ENCODE measurements around the gene PLCH2.

PLCH2 gene

DNA sequence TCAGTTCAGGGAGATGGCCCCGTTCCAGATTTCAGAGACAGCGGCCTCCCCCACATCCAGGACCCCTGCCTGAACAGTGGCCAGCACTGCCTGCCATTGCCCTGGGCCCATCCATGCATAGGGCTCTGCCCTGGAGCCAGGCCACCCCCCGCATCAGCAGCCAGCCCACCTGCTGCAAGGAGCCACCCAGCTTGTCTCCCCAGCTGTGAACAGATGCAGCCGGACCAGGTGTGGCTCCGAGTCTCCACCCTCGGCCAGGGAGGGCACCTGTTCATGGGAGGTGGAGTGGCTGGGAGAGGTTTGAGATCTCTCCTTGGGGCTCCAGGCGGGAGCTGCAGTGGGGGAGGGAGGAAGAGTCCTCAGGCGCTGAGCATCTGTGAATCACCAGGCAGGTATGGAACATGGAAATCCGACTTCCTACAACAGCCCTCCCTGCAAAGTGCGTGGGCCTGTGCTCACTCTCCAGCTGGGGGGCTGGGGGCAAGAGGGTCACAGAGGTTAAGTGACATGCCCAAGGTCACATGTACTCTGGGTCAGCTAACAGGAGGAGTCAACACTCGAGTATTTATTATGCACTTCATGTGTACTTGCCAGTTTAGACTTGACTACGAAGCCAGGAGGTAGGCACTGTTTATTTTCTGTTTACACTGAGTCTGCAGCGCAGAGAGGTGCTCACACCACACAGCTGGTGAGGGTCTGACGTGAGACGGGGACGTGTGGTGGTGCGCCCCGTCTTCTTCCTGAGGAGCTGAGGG, 58.8 kb downstream of the PLCH2 start:
- TF ChIP-seq EGR1 (IDR thresholded peaks at IDR 0.05) = no peak
- no peak for TF ChIP-seq TCF12 (IDR thresholded peaks at IDR 0.05; ENCODE audit: low read depth)
- TF ChIP-seq TEAD4 (IDR thresholded peaks at IDR 0.05) = 0 out of 2 replicates have a peak, but pooled peaks have one; percentile 13
- TF ChIP-seq, protein P1, sequence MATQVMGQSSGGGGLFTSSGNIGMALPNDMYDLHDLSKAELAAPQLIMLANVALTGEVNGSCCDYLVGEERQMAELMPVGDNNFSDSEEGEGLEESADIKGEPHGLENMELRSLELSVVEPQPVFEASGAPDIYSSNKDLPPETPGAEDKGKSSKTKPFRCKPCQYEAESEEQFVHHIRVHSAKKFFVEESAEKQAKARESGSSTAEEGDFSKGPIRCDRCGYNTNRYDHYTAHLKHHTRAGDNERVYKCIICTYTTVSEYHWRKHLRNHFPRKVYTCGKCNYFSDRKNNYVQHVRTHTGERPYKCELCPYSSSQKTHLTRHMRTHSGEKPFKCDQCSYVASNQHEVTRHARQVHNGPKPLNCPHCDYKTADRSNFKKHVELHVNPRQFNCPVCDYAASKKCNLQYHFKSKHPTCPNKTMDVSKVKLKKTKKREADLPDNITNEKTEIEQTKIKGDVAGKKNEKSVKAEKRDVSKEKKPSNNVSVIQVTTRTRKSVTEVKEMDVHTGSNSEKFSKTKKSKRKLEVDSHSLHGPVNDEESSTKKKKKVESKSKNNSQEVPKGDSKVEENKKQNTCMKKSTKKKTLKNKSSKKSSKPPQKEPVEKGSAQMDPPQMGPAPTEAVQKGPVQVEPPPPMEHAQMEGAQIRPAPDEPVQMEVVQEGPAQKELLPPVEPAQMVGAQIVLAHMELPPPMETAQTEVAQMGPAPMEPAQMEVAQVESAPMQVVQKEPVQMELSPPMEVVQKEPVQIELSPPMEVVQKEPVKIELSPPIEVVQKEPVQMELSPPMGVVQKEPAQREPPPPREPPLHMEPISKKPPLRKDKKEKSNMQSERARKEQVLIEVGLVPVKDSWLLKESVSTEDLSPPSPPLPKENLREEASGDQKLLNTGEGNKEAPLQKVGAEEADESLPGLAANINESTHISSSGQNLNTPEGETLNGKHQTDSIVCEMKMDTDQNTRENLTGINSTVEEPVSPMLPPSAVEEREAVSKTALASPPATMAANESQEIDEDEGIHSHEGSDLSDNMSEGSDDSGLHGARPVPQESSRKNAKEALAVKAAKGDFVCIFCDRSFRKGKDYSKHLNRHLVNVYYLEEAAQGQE (IDR thresholded peaks at IDR 0.05; ENCODE audit: low read depth) = no peak

DNA sequence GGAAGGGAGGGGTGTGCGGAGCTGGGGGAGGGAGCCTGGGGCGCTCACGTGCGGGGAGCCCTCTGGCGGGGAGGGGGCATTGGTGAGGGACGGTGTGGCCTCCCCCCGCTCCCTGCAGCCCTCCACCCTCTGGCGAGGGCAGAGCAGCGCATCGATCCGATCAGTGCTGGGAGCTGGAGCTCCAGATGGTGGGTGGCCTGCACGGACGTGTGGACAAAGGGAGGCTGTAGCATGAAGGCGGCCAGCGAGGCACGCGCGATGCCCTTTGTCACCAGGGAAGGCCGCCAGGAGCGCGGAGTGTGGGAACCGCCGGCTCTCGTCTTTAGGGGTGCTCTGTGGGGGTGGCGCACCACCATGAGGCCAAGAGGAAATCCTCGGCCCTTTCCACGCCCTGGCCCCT, 59.4 kb downstream of the PLCH2 start:
- TF ChIP-seq, protein P1 (IDR thresholded peaks at IDR 0.05; ENCODE audit: low read depth) = no peak
- TF ChIP-seq, protein P2, sequence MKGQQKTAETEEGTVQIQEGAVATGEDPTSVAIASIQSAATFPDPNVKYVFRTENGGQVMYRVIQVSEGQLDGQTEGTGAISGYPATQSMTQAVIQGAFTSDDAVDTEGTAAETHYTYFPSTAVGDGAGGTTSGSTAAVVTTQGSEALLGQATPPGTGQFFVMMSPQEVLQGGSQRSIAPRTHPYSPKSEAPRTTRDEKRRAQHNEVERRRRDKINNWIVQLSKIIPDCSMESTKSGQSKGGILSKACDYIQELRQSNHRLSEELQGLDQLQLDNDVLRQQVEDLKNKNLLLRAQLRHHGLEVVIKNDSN (IDR thresholded peaks at IDR 0.05) = no peak

DNA sequence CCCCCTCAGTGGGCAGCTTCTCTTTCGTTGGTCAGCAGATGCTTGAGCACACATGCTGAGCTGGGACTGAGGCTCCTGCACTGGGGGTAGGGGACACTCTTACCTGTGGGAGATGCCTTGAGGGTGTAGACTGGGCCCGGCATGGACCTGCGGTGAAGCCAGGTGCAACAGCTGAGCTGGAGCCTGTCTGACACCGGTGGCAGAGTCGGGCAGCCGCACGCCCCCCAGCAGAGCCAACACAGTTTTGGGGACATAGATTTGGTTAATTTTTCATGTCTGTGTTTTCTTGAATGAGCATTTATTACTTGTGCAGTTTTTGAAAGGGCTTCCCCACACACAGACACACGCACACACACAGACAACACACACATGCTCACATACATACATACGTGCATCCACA, 59.9 kb downstream of the PLCH2 start:
- TF ChIP-seq TCF12 (IDR thresholded peaks at IDR 0.05; ENCODE audit: low read depth) (no peak), CREB1 (IDR thresholded peaks at IDR 0.05; ENCODE audit: low read depth) (no peak), CEBPB (IDR thresholded peaks at IDR 0.05) (no peak), ZBTB7A (IDR thresholded peaks at IDR 0.05; ENCODE audit: low read depth) (no peak)
- TF ChIP-seq, protein P2 (IDR thresholded peaks at IDR 0.05) = no peak

DNA sequence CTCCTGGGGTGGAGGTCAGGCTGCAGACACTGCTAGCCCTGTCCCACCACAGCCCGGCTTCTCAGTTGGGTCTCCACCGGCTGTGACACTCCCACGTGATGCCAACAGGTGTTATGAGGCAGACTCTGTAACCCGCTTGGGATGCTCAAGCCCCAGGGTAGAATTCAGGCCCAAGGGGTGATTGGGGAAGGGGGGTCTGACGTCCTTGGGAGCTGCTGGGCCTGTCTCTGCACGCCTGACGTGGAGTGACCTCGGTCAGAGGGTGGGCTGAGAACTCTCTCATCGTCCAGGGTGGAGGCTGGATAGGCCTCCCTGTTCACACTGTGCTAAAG, 61.7 kb downstream of the PLCH2 start:
- TF ChIP-seq FOXM1 (IDR thresholded peaks at IDR 0.05; ENCODE audit: borderline replicate concordance, low read depth) (no peak), ZBTB7A (IDR thresholded peaks at IDR 0.05; ENCODE audit: low read depth) (no peak), CEBPB (IDR thresholded peaks at IDR 0.05) (no peak), CREB1 (IDR thresholded peaks at IDR 0.05; ENCODE audit: low read depth) (no peak), TEAD4 (IDR thresholded peaks at IDR 0.05) (no peak), YY1 (IDR thresholded peaks at IDR 0.05; ENCODE audit: low read depth) (no peak), EP300 (IDR thresholded peaks at IDR 0.05; ENCODE audit: borderline replicate concordance) (no peak), NFIC (IDR thresholded peaks at IDR 0.05) (no peak), RAD21 (IDR thresholded peaks at IDR 0.05; ENCODE audit: low read depth) (no peak), TAF1 (IDR thresholded peaks at IDR 0.05; ENCODE audit: low read depth) (no peak), TCF12 (IDR thresholded peaks at IDR 0.05; ENCODE audit: low read depth) (no peak), EGR1 (IDR thresholded peaks at IDR 0.05) (no peak)
- TF ChIP-seq, protein P3, sequence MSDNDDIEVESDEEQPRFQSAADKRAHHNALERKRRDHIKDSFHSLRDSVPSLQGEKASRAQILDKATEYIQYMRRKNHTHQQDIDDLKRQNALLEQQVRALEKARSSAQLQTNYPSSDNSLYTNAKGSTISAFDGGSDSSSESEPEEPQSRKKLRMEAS (IDR thresholded peaks at IDR 0.05) = no peak
- TF ChIP-seq, protein P1 (IDR thresholded peaks at IDR 0.05; ENCODE audit: low read depth) = no peak
- TF ChIP-seq, protein P2 (IDR thresholded peaks at IDR 0.05) = no peak

DNA sequence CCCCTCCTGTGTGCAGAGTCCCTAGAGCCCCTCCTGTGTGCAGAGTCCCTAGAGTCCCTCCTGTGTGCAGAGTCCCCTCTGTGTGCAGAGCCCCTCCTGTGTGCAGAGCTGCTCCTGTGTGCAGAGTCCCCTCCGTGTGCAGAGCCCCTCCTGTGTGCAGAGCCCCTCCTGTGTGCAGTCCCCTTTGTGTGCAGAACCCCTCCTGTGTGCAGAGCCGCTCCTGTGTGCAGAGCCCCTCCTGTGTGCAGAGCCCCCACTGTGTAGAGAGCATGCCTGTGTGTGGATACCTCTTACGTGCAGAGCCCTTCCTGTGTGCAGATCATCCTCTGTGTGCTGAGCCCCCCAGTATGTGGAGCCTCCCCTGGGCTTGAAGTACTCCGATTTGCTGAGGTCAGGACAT, 62.3 kb downstream of the PLCH2 start:
- TF ChIP-seq TEAD4 (IDR thresholded peaks at IDR 0.05) = no peak
- no peak for TF ChIP-seq CEBPB (IDR thresholded peaks at IDR 0.05)
- TF ChIP-seq NFIC (IDR thresholded peaks at IDR 0.05) = no peak
- no peak for TF ChIP-seq YY1 (IDR thresholded peaks at IDR 0.05; ENCODE audit: low read depth)
- TF ChIP-seq, protein P3 (IDR thresholded peaks at IDR 0.05) = no peak
- no peak for TF ChIP-seq EGR1 (IDR thresholded peaks at IDR 0.05)
- TF ChIP-seq TCF12 (IDR thresholded peaks at IDR 0.05; ENCODE audit: low read depth) = no peak
- TF ChIP-seq, protein P2 (IDR thresholded peaks at IDR 0.05) = no peak
